Heart left ventricle (tissue), 13 donors: ENCODE measurements around the gene DHRS12.

Experiments
- CTCF ChIP-seq, 12 donors: fragments of 200-600 bp; sonication (generic) in 4 of 12; IDR thresholded peaks; one replicate each; pipeline versions ENCODE4 v1.5.0 to v1.8.0; 2018 to 2022; ENCODE audit warnings: antibody characterized with exemption in 12 of 12, mild to moderate bottlenecking in 5 of 12
- POLR2A ChIP-seq, 2 donors: fragments of 450-650 bp; IDR thresholded peaks; one replicate each; pipeline ENCODE4 v1.6.1; 2017; ENCODE audit warnings: antibody characterized with exemption in 2 of 2, mild to moderate bottlenecking in 2 of 2, moderate library complexity in 2 of 2
- donor health status: ischemic (EF 13 %, LVEDD 7.1; RV severe dilation, severe dysfunction).
- donor health status: DM: no; HTN: yes; CAD: no.
- donor health status: DM: no; HTN: no; CAD: no.
- donor health status: ischemic (EF 25% LVEDD 6.9; RV normal size, moderate dysfunction).
- donor health status: ischemic (EF 25% LVEDD 5.7; RV mildly dilated, moderate dysfunction).
- donor health status: ischemic (EF 35%, LVEDD 5.7; RV mildly dilated, moderate dysfunction).
- donor health status: nonischemic (EF 11% LVEDD 7.7; RV severe dilation, severe dysfunction).
- donor health status: DM: yes; HTN: yes; CAD: no.
- donor health status: PGD.
- donor health status: ischemic (EF 29% LVEDD 5.4; RV normal size, mild dysfunction).
- donor health status: nonischemic (EF 23%, LVEDD 6.1; RV moderate dilation, normal function).

- TF ChIP-seq CTCF (IDR thresholded peaks at IDR 0.05) (no peak), POLR2A (IDR thresholded peaks at IDR 0.05) (no peak)
These were observed 10.2 kb downstream of the DHRS12 start for GRCh38 chr13:51793570-51794271.
